Measurements from ENCODE around the gene ESF1. TPM values are rescaled to one million over a fixed set of nuclear protein-coding genes. Genes with fewer than 3 reads are reported as not detected.
A peak's percentile ranks its signal among the peaks of the same experiment; 100 is the strongest.

ESF1 gene
- total and polyA plus RNA-seq, 4 donors: 7.9 to 14.6 (median 10.4) TPM

DNA sequence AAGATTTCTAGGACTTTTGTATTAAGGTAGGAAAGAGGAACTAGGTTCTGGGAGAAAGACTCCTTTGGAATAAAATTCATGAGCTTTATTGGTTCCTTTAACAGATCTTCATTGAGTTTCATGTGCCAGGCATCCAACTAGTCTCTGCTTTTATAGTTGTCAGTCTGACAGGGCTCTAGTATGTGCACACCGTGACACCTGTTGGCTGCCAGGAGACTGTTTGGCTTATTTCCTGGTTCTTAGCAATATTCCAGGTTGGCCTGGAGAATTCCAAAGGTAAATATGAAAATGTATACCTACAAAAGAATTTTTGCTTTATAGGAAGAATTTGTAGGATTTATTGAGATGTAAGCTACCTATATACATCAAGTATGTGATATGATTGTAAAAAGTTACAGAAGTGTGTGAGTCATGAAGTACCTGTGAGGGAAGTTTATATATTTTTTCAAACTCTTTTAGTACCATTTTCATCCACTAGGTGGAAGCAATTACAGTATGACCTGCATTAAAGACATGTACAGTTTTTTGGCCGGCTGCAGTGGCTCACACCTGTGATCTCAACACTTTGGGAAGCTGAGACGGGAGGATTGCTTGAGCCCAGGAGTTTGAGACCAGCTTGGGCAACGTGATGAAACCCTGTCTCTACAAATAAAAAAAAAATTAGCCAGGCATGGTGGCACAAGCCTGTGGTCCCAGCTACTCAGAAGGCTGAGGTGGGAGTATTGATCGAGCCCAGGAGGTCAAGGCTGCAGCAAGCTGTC lies 35.3 kb upstream of the ESF1 start:
- Histone ChIP-seq H3K27ac (ENCODE audit: low read depth in 1 of 2, low read length in 1 of 2) (no peak overlapping the region), H3K4me1 (ENCODE audit: control insufficient read depth in 5 of 5, insufficient read depth in 5 of 5, low read length in 5 of 5) (no peaks in the 10 kb centered on the region), H3K9me3 (ENCODE audit: control insufficient read depth in 4 of 4, insufficient read depth in 3 of 4, low read length in 3 of 4) (no peaks in the 10 kb centered on the region), H3K9ac (ENCODE audit: insufficient read depth in 1 of 2, low read length in 2 of 2) (no peak overlapping the region), H3K4me3 (no peak overlapping the region), H3K27me3 (ENCODE audit: control insufficient read depth in 3 of 3, insufficient read depth in 3 of 3, low read length in 2 of 3) (no peaks in the 10 kb centered on the region), H3K36me3 (ENCODE audit: control insufficient read depth in 4 of 4, insufficient read depth in 4 of 4, low read length in 4 of 4) (peaks cover 10 to 16% (median 12%) of the 10 kb centered on the region in 4 donors)
- 36 to 44% methylated on average over 5 of the region's 5 CpGs for WGBS, 2 donors
- peak; percentile 65 for ATAC-seq (ENCODE audit: insufficient read depth, low FRiP score)
- TF ChIP-seq, protein P1, sequence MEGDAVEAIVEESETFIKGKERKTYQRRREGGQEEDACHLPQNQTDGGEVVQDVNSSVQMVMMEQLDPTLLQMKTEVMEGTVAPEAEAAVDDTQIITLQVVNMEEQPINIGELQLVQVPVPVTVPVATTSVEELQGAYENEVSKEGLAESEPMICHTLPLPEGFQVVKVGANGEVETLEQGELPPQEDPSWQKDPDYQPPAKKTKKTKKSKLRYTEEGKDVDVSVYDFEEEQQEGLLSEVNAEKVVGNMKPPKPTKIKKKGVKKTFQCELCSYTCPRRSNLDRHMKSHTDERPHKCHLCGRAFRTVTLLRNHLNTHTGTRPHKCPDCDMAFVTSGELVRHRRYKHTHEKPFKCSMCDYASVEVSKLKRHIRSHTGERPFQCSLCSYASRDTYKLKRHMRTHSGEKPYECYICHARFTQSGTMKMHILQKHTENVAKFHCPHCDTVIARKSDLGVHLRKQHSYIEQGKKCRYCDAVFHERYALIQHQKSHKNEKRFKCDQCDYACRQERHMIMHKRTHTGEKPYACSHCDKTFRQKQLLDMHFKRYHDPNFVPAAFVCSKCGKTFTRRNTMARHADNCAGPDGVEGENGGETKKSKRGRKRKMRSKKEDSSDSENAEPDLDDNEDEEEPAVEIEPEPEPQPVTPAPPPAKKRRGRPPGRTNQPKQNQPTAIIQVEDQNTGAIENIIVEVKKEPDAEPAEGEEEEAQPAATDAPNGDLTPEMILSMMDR (IDR thresholded peaks at IDR 0.05; ENCODE audit: control extremely low read depth, extremely low read depth): no peak
- DNase-seq: peak in 2 of 3 donors; percentile 49 to 66

DNA sequence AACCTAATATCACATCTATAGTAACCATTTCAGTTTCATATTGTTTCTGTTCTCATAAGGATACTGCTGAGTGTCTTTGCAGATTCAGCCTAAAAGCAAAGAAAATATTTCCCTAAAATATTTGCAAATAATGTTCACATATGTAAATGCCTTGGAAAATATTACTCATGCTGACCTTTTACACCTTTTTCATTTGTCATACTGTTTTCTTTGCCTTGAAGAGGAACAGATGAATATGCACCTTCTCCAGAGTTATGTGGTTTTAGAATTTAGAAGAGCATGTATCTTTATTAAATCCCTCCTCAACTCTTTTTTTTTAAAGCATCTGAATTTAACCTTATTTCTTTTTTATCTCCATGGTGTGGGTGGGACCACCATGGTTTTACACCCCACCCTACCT lies 32.6 kb upstream of the ESF1 start:
- H3K9me3 ChIP-seq (ENCODE audit: control insufficient read depth in 4 of 4, insufficient read depth in 3 of 4, low read length in 3 of 4): no peaks in the 10 kb centered on the region
- peaks cover 19 to 37% (median 20%) of the 10 kb centered on the region in 4 donors for H3K36me3 ChIP-seq (ENCODE audit: control insufficient read depth in 4 of 4, insufficient read depth in 4 of 4, low read length in 4 of 4)
- no peak overlapping the region for H3K4me3 ChIP-seq
- H3K9ac ChIP-seq (ENCODE audit: insufficient read depth in 1 of 2, low read length in 2 of 2): no peak overlapping the region
- no peaks in the 10 kb centered on the region for H3K27me3 ChIP-seq (ENCODE audit: control insufficient read depth in 3 of 3, insufficient read depth in 3 of 3, low read length in 2 of 3)
- no peaks in the 10 kb centered on the region for H3K4me1 ChIP-seq (ENCODE audit: control insufficient read depth in 5 of 5, insufficient read depth in 5 of 5, low read length in 5 of 5)
- DNase-seq: no peak
- TF ChIP-seq, protein P1 (IDR thresholded peaks at IDR 0.05; ENCODE audit: control extremely low read depth, extremely low read depth): no peak
- H3K27ac ChIP-seq (ENCODE audit: low read depth in 1 of 2, low read length in 1 of 2): no peak overlapping the region
- ATAC-seq (ENCODE audit: insufficient read depth, low FRiP score): no peak

DNA sequence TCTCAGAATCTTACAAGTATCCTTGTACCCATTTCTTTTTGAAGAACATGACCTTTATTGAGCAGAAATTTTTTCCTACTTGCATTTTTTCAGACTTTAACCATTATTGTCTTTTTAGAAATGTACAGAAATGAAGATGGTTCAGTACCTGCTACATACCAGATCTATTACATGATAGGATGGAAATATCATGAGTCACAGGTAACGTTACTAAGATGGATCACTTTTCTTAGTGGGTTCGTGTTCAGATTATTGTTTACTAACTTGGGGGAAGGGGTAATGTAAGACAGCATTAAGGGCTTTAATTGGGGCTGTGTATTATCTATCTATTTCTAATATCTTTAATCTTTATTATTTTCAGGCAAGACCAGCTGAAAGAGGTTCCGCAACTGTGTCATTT lies 32.0 kb upstream of the ESF1 start:
- H3K36me3 ChIP-seq (ENCODE audit: control insufficient read depth in 4 of 4, insufficient read depth in 4 of 4, low read length in 4 of 4): peaks cover 23 to 43% (median 25%) of the 10 kb centered on the region in 4 donors
- DNase-seq (no peak), ATAC-seq (ENCODE audit: insufficient read depth, low FRiP score) (no peak)
- no peaks in the 10 kb centered on the region for H3K27me3 ChIP-seq (ENCODE audit: control insufficient read depth in 3 of 3, insufficient read depth in 3 of 3, low read length in 2 of 3)
- H3K9ac ChIP-seq (ENCODE audit: insufficient read depth in 1 of 2, low read length in 2 of 2): no peak overlapping the region
- WGBS, 2 donors: 84 to 88% methylated on average over 3 of the region's 3 CpGs
- TF ChIP-seq, protein P1 (IDR thresholded peaks at IDR 0.05; ENCODE audit: control extremely low read depth, extremely low read depth): no peak
- H3K27ac ChIP-seq (ENCODE audit: low read depth in 1 of 2, low read length in 1 of 2): no peak overlapping the region
- H3K4me1 ChIP-seq (ENCODE audit: control insufficient read depth in 5 of 5, insufficient read depth in 5 of 5, low read length in 5 of 5): no peaks in the 10 kb centered on the region
- H3K9me3 ChIP-seq (ENCODE audit: control insufficient read depth in 4 of 4, insufficient read depth in 3 of 4, low read length in 3 of 4): no peaks in the 10 kb centered on the region
- H3K4me3 ChIP-seq: no peak overlapping the region
